IMR-90 (cell line): Measurements from ENCODE around the gene PMEPA1. TPM values are rescaled to one million over a fixed set of nuclear protein-coding genes. Genes with fewer than 3 reads are reported as not detected.

Experiments
- ATAC-seq: fragments of 200-7000 bp; cut with Tn5 transposase; 2 replicates; pipeline ENCODE4 v1.9.1; 2020; ENCODE audit warnings: low read depth, mild to moderate bottlenecking, moderate library complexity
- Bru-seq: library from RNA; stranded (reverse); fragments of 400-500 nt; gene quantifications from one replicate; lab custom pipeline; 2021; lab: Mats Ljungman, UMichigan
- BruChase-seq, 2 experiments: library from RNA; stranded (reverse); fragments of 400-500 nt; gene quantifications; one replicate each; lab custom pipeline; 2021; lab: Mats Ljungman, UMichigan
- BruUV-seq: library from RNA; stranded (reverse); fragments of 400-500 nt; replicated peaks from 2 replicates; lab custom pipeline; 2021; lab: Mats Ljungman, UMichigan
- CTCF ChIA-PET: fragments of 300-600 bp; formaldehyde crosslinking; extraction: SDS; loops from one replicate; lab custom pipeline; 2021; ENCODE audit warnings: antibody characterized with exemption; lab: Yijun Ruan, JAX
- POLR2A ChIA-PET: fragments of 300-600 bp; sonication (Branson Sonifier 250); formaldehyde crosslinking; loops from one replicate; lab custom pipeline; 2022; ENCODE audit warnings: antibody characterized with exemption; ENCODE audit not compliant: unreplicated experiment; lab: Charles Lee
- DNase-seq: peaks from one replicate; pipeline ENCODE4 v3.0.0; 2013
- H2AFZ ChIP-seq: replicated peaks from 2 replicates; pipeline ENCODE3; 2013; ENCODE audit warnings: low read length, mild to moderate bottlenecking; ENCODE audit not compliant: poor library complexity
- H2AK5ac ChIP-seq: 2 replicates; pipeline ENCODE4 v1.6.1; 2013; ENCODE audit warnings: low read depth, low read length, inconsistent platforms
- H2AK9ac ChIP-seq: replicated peaks from 2 replicates; pipeline ENCODE3; 2013; ENCODE audit warnings: mild to moderate bottlenecking, low read depth, low read length, moderate library complexity; ENCODE audit not compliant: poor library complexity
- H2BK120ac ChIP-seq: 2 replicates; pipeline ENCODE4 v1.6.1; 2013; ENCODE audit warnings: low read depth, low read length, inconsistent platforms
- H2BK15ac ChIP-seq: 3 replicates; pipeline ENCODE4 v1.6.1; 2013; ENCODE audit warnings: low read depth, low read length, inconsistent platforms
- H2BK20ac ChIP-seq: 2 replicates; pipeline ENCODE4 v1.6.1; 2013; ENCODE audit warnings: low read depth, mild to moderate bottlenecking, inconsistent platforms, low read length, moderate library complexity
- H2BK5ac ChIP-seq: 2 replicates; pipeline ENCODE4 v1.6.1; 2013; ENCODE audit warnings: mild to moderate bottlenecking, low read depth, low read length, inconsistent platforms; ENCODE audit not compliant: poor library complexity, severe bottlenecking
- H3K14ac ChIP-seq: replicated peaks from 2 replicates; pipeline ENCODE4 v1.6.1; 2013; ENCODE audit warnings: low read depth, low read length, inconsistent platforms
- H3K18ac ChIP-seq: 2 replicates; pipeline ENCODE4 v1.6.1; 2013; ENCODE audit warnings: low read depth, low read length, control low read depth
- H3K23ac ChIP-seq: 2 replicates; pipeline ENCODE4 v1.6.1; 2013; ENCODE audit warnings: low read depth, low read length, inconsistent platforms
- H3K27ac ChIP-seq: 2 replicates; pipeline ENCODE4 v1.5.1; 2013; ENCODE audit warnings: mild to moderate bottlenecking, control low read depth, low read length; ENCODE audit not compliant: insufficient read depth
- H3K27me3 ChIP-seq: 2 replicates; pipeline ENCODE4 v1.6.1; 2013; ENCODE audit warnings: low read length; ENCODE audit not compliant: control insufficient read depth, insufficient read depth
- H3K36me3 ChIP-seq: 2 replicates; pipeline ENCODE4 v1.6.1; 2013; ENCODE audit warnings: low read length, mixed read lengths; ENCODE audit not compliant: control insufficient read depth, insufficient read depth
- H3K4ac ChIP-seq: 2 replicates; pipeline ENCODE4 v1.6.1; 2013; ENCODE audit warnings: low read depth, low read length, inconsistent platforms
- H3K4me1 ChIP-seq: 2 replicates; pipeline ENCODE4 v1.6.1; 2013; ENCODE audit warnings: low read length, mixed read lengths; ENCODE audit not compliant: control insufficient read depth, insufficient read depth
- H3K4me2 ChIP-seq: 2 replicates; pipeline ENCODE4 v1.6.1; 2013; ENCODE audit warnings: low read depth, mild to moderate bottlenecking, control low read depth, low read length, moderate library complexity
- H3K4me3 ChIP-seq: 2 replicates; pipeline ENCODE4 v1.5.1; 2013; ENCODE audit warnings: low read depth, mild to moderate bottlenecking, control low read depth, low read length, moderate library complexity; ENCODE audit not compliant: insufficient read depth
- H3K56ac ChIP-seq: 2 replicates; pipeline ENCODE4 v1.6.1; 2013; ENCODE audit warnings: low read length, inconsistent platforms; ENCODE audit not compliant: insufficient read depth; ENCODE audit errors: extremely low read depth
- H3K79me1 ChIP-seq, 2 experiments: 2 replicates each; pipeline ENCODE4 v1.6.1; 2013; ENCODE audit warnings: low read length in 2 of 2, inconsistent platforms in 1 of 2, low read depth in 1 of 2
- H3K9ac ChIP-seq: 2 replicates; pipeline ENCODE4 v1.6.1; 2013; ENCODE audit warnings: low read depth, low read length, control low read depth
- H3K9me1 ChIP-seq: 2 replicates; pipeline ENCODE4 v1.6.1; 2013; ENCODE audit warnings: low read length, inconsistent platforms; ENCODE audit not compliant: insufficient read depth
- H3K9me3 ChIP-seq: 2 replicates; pipeline ENCODE4 v1.6.1; 2013; ENCODE audit warnings: low read length; ENCODE audit not compliant: control insufficient read depth, insufficient read depth
- H4K20me1 ChIP-seq: 2 replicates; pipeline ENCODE4 v1.6.1; 2013; ENCODE audit warnings: low read length, inconsistent platforms; ENCODE audit not compliant: insufficient read depth
- H4K5ac ChIP-seq: 2 replicates; pipeline ENCODE4 v1.6.1; 2013; ENCODE audit warnings: mild to moderate bottlenecking, low read depth, low read length, control low read depth
- H4K8ac ChIP-seq, 2 experiments: 2 replicates each; pipeline ENCODE4 v1.6.1; 2013; ENCODE audit warnings: low read depth in 2 of 2, low read length in 2 of 2, control low read depth in 1 of 2, inconsistent platforms in 1 of 2
- H4K91ac ChIP-seq: 2 replicates; pipeline ENCODE4 v1.6.1; 2013; ENCODE audit warnings: low read depth, low read length, inconsistent platforms; ENCODE audit not compliant: insufficient read depth
- BHLHE40 ChIP-seq: fragments of 150-350 bp; IDR thresholded peaks from 2 replicates; pipeline ENCODE4 v1.6.1; 2016; ENCODE audit warnings: mild to moderate bottlenecking, low read depth, low read length
- CTCF ChIP-seq: conservative IDR thresholded peaks from 2 replicates; pipeline ENCODE4 v1.5.1; 2012; ENCODE audit warnings: mild to moderate bottlenecking, low read depth, low read length, improper control_type of control experiment
- MAZ ChIP-seq: IDR thresholded peaks from 2 replicates; pipeline ENCODE4 v1.6.1; 2012; ENCODE audit warnings: low read depth, mild to moderate bottlenecking, low read length, improper control_type of control experiment, moderate library complexity, borderline replicate concordance
- MXI1 ChIP-seq: IDR thresholded peaks from 2 replicates; pipeline ENCODE4 v1.6.1; 2012; ENCODE audit warnings: low read depth, mild to moderate bottlenecking, low read length, moderate library complexity, borderline replicate concordance
- POLR2A ChIP-seq: IDR thresholded peaks from 2 replicates; pipeline ENCODE4 v1.6.1; 2012; ENCODE audit warnings: mild to moderate bottlenecking, low read depth, low read length
- WGBS, 2 experiments: methylation state at CpG; one replicate each; pipeline versions ENCODE4 v1.1.5 to v1.1.7; 2013; ENCODE audit warnings: missing lambda C conversion rate in 2 of 2; ENCODE audit not compliant: insufficient read length in 1 of 2; ENCODE audit errors: extremely low coverage in 2 of 2; 5-methylcytosine and 5-hydroxymethylcytosine counted together
- dilution Hi-C: fragments of 300-500 bp; cut with HindIII; formaldehyde crosslinking; loops from one replicate; pipeline ENCODE4 v1.14.3; 2018; ENCODE audit warnings: low sequenced_read_pairs; ENCODE audit not compliant: unreplicated experiment
- in situ Hi-C: fragments of 300-500 bp; cut with MboI; formaldehyde crosslinking; loops from 3 replicates; pipeline ENCODE4 v1.14.3; 2019; ENCODE audit warnings: low sequenced_read_pairs, inconsistent platforms, mixed read lengths
- intact Hi-C: fragments of 100-400 bp; cut with micrococcal nuclease; formaldehyde crosslinking; loops from 2 replicates; pipeline ENCODE4 v1.10.0; 2022
- long read RNA-seq: library from polyadenylated mRNA; unstranded; transcript quantifications from one replicate; pipeline ENCODE4 v2.0.0, GENCODE V29; 2021; ENCODE audit not compliant: unreplicated experiment
- polyA plus RNA-seq, 3 experiments: library from polyadenylated mRNA; depleted of rRNA; stranded (reverse); fragments of >200 nt; gene quantifications; 2 replicates each; pipeline ENCODE4 v1.2.3, GENCODE V29; 2012; ENCODE audit warnings: low replicate concordance in 1 of 3
- total RNA-seq: library from RNA; depleted of rRNA; stranded (reverse); fragments of >200 nt; gene quantifications from 2 replicates; pipeline ENCODE4 v1.2.3, GENCODE V29; 2012; rRNA removed

PMEPA1 gene
- total RNA-seq (1.4 and 2.0 TPM in 2 replicates), polyA plus RNA-seq (2012; rRNA removed) (6.9 and 11.0 TPM in 2 replicates), Bru-seq, nascent RNA (percentile 60 among the genes with signal in this experiment), BruChase-seq, experiment 1, labeled RNA remaining after a 6-hour chase (percentile 61 among the genes with signal in this experiment), BruChase-seq, experiment 2, labeled RNA remaining after a 2-hour chase (percentile 64 among the genes with signal in this experiment)
- polyA plus RNA-seq (2012; cell fraction: cytosol; rRNA removed): 2.9 and 9.8 TPM in 2 replicates
- 3.2 and 9.0 TPM in 2 replicates for polyA plus RNA-seq (2012; cell fraction: nucleus; rRNA removed; ENCODE audit: low replicate concordance)
- long read RNA-seq, full-length matches to known transcripts: 11 of 23 reads
- long read RNA-seq, partial matches to known transcripts: 2 of 23 reads
- long read RNA-seq, other reads (novel, unspliced or antisense): 10 of 23 reads

- Histone ChIP-seq H3K9me1 (peaks cover 11% of the 10 kb centered on the region; the same call in 1 of the 2 replicates), H3K9ac (peak within 1 kb of the TSS; percentile 83), H3K23ac (peak within 1 kb of the TSS; percentile 98), H3K56ac (peak within 1 kb of the TSS; percentile 58), H3K14ac (peak within 1 kb of the TSS; percentile 83), H2BK15ac (peak within 1 kb of the TSS; percentile 79; the same call in 2 of the 3 replicates), H3K18ac (peak within 1 kb of the TSS; percentile 78), H3K4me1 (peaks cover 11% of the 10 kb centered on the region), H3K79me1 (peaks cover 8 to 25% of the 10 kb centered on the region in 2 experiments; a peak in 3 of 4 replicates), H2AFZ (peak within 1 kb of the TSS; percentile 98), H3K27ac (peak within 1 kb of the TSS; percentile 77), H3K9me3 (no peaks in the 10 kb centered on the region), H4K8ac (peak within 1 kb of the TSS; percentile 58 to 96), H3K36me3 (no peaks in the 10 kb centered on the region), H3K4me2 (peak within 1 kb of the TSS; percentile 88), H2BK120ac (peak within 1 kb of the TSS; percentile 65), H3K4me3 (peak within 1 kb of the TSS; percentile 76), H2AK5ac (peak within 1 kb of the TSS; percentile 36; the same call in 1 of the 2 replicates), H4K20me1 (peaks cover 33% of the 10 kb centered on the region), H4K5ac (peak within 1 kb of the TSS; percentile 55), H2BK20ac (peak within 1 kb of the TSS; percentile 78), H3K4ac (peak within 1 kb of the TSS; percentile 89), H3K27me3 (no peaks in the 10 kb centered on the region), H2BK5ac (peak within 1 kb of the TSS; percentile 76), H2AK9ac (peak within 1 kb of the TSS; percentile 89), H4K91ac (peak within 1 kb of the TSS; percentile 64)
- intact Hi-C loops (loop anchor here (1.0 to 2.0 kb wide), 2 partner anchors 8 to 55 kb away; no protein-coding TSS in a partner anchor), dilution Hi-C loops (no loop called here), in situ Hi-C loops (no loop called here)
- ChIA-PET CTCF (interaction anchor here (0.7 kb wide), 1 partner anchor 33 kb away, joined by 3 read pairs; no protein-coding TSS in a partner anchor), POLR2A (interaction anchor here (1.3 kb wide), 1 partner anchor 12 kb away, joined by 4 read pairs; no protein-coding TSS in a partner anchor)
- no TSS peak for BruUV-seq
- TF ChIP-seq CTCF: no peak
- no peak for TF ChIP-seq BHLHE40
- TF ChIP-seq MAZ: peak; percentile 99
- 0 out of 2 replicates have a peak, but pooled peaks have one; percentile 8 for TF ChIP-seq MXI1
- TF ChIP-seq POLR2A: peak; percentile 77
- 1% methylated on average over 22 of the region's 92 CpGs; no CpG with 5 or more reads in 1 of the 2 experiments for WGBS, 2 experiments
- ATAC-seq (peak; percentile 92), DNase-seq (peak; percentile 95)
Observed at GRCh38 chr20:57709823-57710799, at the start of gene PMEPA1. PMEPA1 (minus strand) TSS chr20:57710015; CDS start chr20:57709582, 433 bp downstream.
